GM12864 (cell line): ENCODE measurements around the gene DUSP11.

Experiments
- DNase-seq: peaks from one replicate; pipeline ENCODE4 v3.0.0-alpha.2; 2011; ENCODE audit warnings: low read depth
- H3K4me3 ChIP-seq: 2 replicates; pipeline ENCODE4 v1.5.1; 2011; ENCODE audit warnings: mild to moderate bottlenecking, low read depth, low read length, control low read depth
- CTCF ChIP-seq: IDR thresholded peaks from 2 replicates; pipeline ENCODE4 v1.5.1; 2011; ENCODE audit warnings: low read depth, mild to moderate bottlenecking, moderate library complexity, low read length, control low read depth, inconsistent platforms; ENCODE audit errors: missing control alignments

DUSP11 gene

GRCh38 chr2:73823916-73824523 is 44.1 kb upstream of the DUSP11 start:
- TF ChIP-seq CTCF: peak; percentile 79

DNA sequence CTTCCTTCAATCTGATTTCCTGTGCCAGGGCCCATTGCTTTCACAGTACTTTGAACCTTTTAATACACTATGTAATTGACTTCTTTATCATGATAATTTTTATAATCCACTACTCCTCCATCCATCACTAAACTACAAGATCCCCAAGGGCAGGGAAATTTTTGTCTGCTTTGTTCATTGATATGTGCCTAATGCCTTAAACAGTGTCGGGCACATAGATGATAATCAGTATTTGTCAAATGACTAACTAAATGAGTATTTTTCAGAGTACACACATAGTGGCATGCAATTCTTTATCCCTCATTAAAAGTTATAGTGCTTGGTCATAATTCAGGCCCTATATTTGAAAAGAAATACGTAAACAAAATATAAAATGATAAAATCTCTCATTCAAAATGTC is 43.5 kb upstream of the DUSP11 start:
- DNase-seq: no peak
- no peak for TF ChIP-seq CTCF

More at GRCh38 chr2:73823916-73824523, 44.1 kb upstream of the DUSP11 start:
- no peak overlapping the region for H3K4me3 ChIP-seq
- peak; percentile 69 for DNase-seq

DNA sequence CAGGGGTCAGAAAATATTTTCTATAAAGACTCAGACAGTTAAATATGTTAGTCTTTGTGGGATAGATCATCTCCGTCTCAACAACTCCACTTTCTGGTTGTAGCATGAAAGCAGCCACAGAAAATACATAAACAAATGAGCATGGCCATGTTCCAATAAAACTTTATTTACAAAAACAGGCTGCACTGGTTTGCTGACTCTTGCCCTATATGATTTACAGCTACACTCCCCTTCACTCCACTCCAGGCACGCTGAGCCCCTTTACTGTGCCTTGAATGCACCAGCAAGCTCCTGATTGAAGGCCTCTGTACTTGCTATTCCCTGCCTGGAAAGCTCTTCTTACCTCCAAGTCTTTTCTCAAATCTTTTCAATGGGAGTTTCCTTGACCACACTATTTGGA is 43.1 kb upstream of the DUSP11 start:
- no peak for DNase-seq
- TF ChIP-seq CTCF: no peak
- no peak overlapping the region for H3K4me3 ChIP-seq

More for the DNA sequence above, 43.5 kb upstream of the DUSP11 start:
- no peak overlapping the region for H3K4me3 ChIP-seq

DNA sequence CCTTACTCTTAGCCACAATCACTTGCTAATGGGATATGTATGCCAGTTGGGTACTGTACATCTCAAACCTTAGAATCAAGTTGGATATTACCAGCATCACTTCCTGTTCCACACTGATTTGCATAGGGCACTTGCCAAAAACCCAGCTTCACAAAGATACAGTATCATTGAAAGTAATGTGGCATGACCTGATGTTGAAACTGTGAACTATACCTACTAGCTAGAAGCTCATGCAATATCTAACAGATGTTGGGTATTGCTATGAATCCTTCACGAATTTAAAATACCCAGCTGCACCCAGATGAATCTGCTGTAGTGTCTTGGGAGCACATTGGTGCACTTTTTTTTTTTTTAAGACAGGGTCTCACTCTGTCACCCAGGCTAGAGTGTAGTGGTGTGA is 42.4 kb upstream of the DUSP11 start:
- no peak overlapping the region for H3K4me3 ChIP-seq
- no peak for TF ChIP-seq CTCF
- peak; percentile 53 for DNase-seq

DNA sequence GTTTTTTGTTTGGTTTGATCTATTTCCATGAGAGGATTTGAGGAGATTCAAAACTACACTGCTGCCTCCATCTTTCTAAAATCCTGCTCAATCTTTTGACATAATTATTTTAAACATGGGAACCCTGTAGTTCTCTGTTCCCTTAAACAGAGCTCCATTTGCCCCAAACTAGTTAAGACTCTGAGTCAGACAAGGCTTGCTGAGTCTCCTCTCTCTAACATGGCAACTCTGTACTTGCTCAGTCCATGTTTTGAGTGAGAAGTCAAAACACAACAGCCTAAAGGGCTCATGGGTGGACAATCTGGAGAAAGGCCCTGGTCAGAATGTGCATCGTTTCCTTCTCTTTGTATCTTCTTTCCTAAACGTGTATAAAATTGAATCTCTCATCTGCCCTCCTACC is 41.8 kb upstream of the DUSP11 start:
- DNase-seq: no peak
- no peak overlapping the region for H3K4me3 ChIP-seq
- TF ChIP-seq CTCF: no peak

- no peak overlapping the region for H3K4me3 ChIP-seq
- TF ChIP-seq CTCF: no peak
- peak; percentile 60 for DNase-seq
Observed at GRCh38 chr2:73821227-73821626, 41.3 kb upstream of the DUSP11 start.

GRCh38 chr2:73818296-73818695 is 38.4 kb upstream of the DUSP11 start:
- H3K4me3 ChIP-seq: no peak overlapping the region
- DNase-seq: no peak
- no peak for TF ChIP-seq CTCF
